H9 (cell line): ENCODE results near the gene NOS1AP. TPM values are rescaled to one million over a fixed set of nuclear protein-coding genes. Genes with fewer than 3 reads are reported as not detected.
A peak's percentile ranks its signal among the peaks of the same experiment; 100 is the strongest.

ENCODE experiments used
- DNase-seq: peaks from one replicate; pipeline ENCODE4 v3.0.0-alpha.2; 2017
- H2AFZ ChIP-seq: one replicate; pipeline ENCODE4 v1.6.1; 2013; ENCODE audit warnings: mild to moderate bottlenecking, low read length, control low read depth, moderate library complexity
- H2AK5ac ChIP-seq: 2 replicates; pipeline ENCODE4 v1.6.1; 2013; ENCODE audit warnings: low read length, control low read depth, mixed read lengths; ENCODE audit not compliant: insufficient read length
- H2BK120ac ChIP-seq: one replicate; pipeline ENCODE4 v1.6.1; 2013; ENCODE audit warnings: low read depth, mild to moderate bottlenecking, low read length, control low read depth, inconsistent platforms; ENCODE audit not compliant: poor library complexity, severe bottlenecking
- H2BK12ac ChIP-seq: 2 replicates; pipeline ENCODE4 v1.6.1; 2013; ENCODE audit warnings: low read length, control low read depth, mixed read lengths, low read depth; ENCODE audit not compliant: insufficient read length
- H2BK15ac ChIP-seq: 2 replicates; pipeline ENCODE4 v1.6.1; 2013; ENCODE audit warnings: low read depth, low read length, control low read depth
- H2BK20ac ChIP-seq: one replicate; pipeline ENCODE4 v1.6.1; 2013; ENCODE audit warnings: low read depth, mild to moderate bottlenecking, low read length, control low read depth, inconsistent platforms; ENCODE audit not compliant: poor library complexity, severe bottlenecking
- H2BK5ac ChIP-seq: 2 replicates; pipeline ENCODE4 v1.6.1; 2013; ENCODE audit warnings: low read length, control low read depth, mixed read lengths; ENCODE audit not compliant: insufficient read length
- H3K14ac ChIP-seq: 2 replicates; pipeline ENCODE4 v1.6.1; 2013; ENCODE audit warnings: low read length, control low read depth; ENCODE audit not compliant: insufficient read depth
- H3K18ac ChIP-seq: 2 replicates; pipeline ENCODE4 v1.6.1; 2013; ENCODE audit warnings: low read depth, mild to moderate bottlenecking, mixed read lengths, low read length, control low read depth; ENCODE audit not compliant: insufficient read length
- H3K23ac ChIP-seq: 2 replicates; pipeline ENCODE4 v1.6.1; 2013; ENCODE audit warnings: low read length, control low read depth, mixed read lengths, low read depth; ENCODE audit not compliant: insufficient read length
- H3K23me2 ChIP-seq: 2 replicates; pipeline ENCODE4 v1.6.1; 2013; ENCODE audit warnings: low read depth, mild to moderate bottlenecking, mixed read lengths, low read length, control low read depth; ENCODE audit not compliant: insufficient read length, poor library complexity, severe bottlenecking
- H3K27ac ChIP-seq: 2 replicates; pipeline ENCODE4 v1.5.1; 2013; ENCODE audit warnings: low read length, control low read depth, mixed read lengths, low read depth; ENCODE audit not compliant: insufficient read length
- H3K27me3 ChIP-seq: 2 replicates; pipeline ENCODE4 v1.6.1; 2013; ENCODE audit warnings: low read length, control low read depth, inconsistent platforms; ENCODE audit not compliant: insufficient read depth
- H3K4ac ChIP-seq: 2 replicates; pipeline ENCODE4 v1.6.1; 2013; ENCODE audit warnings: low read depth, mild to moderate bottlenecking, control low read depth, inconsistent platforms, low read length, moderate library complexity
- H3K4me1 ChIP-seq: 2 replicates; pipeline ENCODE4 v1.6.1; 2013; ENCODE audit warnings: low read length, control low read depth, inconsistent platforms; ENCODE audit not compliant: insufficient read depth
- H3K4me2 ChIP-seq: 2 replicates; pipeline ENCODE4 v1.6.1; 2013; ENCODE audit warnings: low read length, control low read depth, mixed read lengths; ENCODE audit not compliant: insufficient read length, insufficient read depth
- H3K56ac ChIP-seq: 2 replicates; pipeline ENCODE4 v1.6.1; 2013; ENCODE audit warnings: low read depth, mild to moderate bottlenecking, mixed read lengths, low read length, control low read depth; ENCODE audit not compliant: insufficient read length
- H3K79me1 ChIP-seq: 2 replicates; pipeline ENCODE4 v1.6.1; 2013; ENCODE audit warnings: low read depth, mild to moderate bottlenecking, moderate library complexity, low read length, control low read depth, inconsistent platforms; ENCODE audit not compliant: insufficient read depth, poor library complexity, severe bottlenecking
- H3K79me2 ChIP-seq: 2 replicates; pipeline ENCODE4 v1.6.1; 2013; ENCODE audit warnings: low read length, control low read depth, inconsistent platforms; ENCODE audit not compliant: insufficient read depth
- H3K9ac ChIP-seq: 2 replicates; pipeline ENCODE4 v1.6.1; 2013; ENCODE audit warnings: low read length, control low read depth, mixed read lengths; ENCODE audit not compliant: insufficient read length; ENCODE audit errors: extremely low read depth
- H3K9me3 ChIP-seq: one replicate; pipeline ENCODE4 v1.6.1; 2013; ENCODE audit warnings: low read depth, low read length, inconsistent platforms; ENCODE audit not compliant: control insufficient read depth
- H3T11ph ChIP-seq: one replicate; pipeline ENCODE4 v1.6.1; 2013; ENCODE audit warnings: mild to moderate bottlenecking, low read length, control low read depth, inconsistent platforms
- H4K20me1 ChIP-seq: one replicate; pipeline ENCODE4 v1.6.1; 2013; ENCODE audit not compliant: control insufficient read depth, insufficient read length, insufficient read depth
- H4K5ac ChIP-seq: 2 replicates; pipeline ENCODE4 v1.6.1; 2013; ENCODE audit warnings: low read depth, mild to moderate bottlenecking, mixed read lengths, low read length, control low read depth; ENCODE audit not compliant: insufficient read length
- H4K8ac ChIP-seq: replicated peaks from 2 replicates; pipeline ENCODE4 v1.6.1; 2013; ENCODE audit warnings: low read length, control low read depth, mixed read lengths, low read depth; ENCODE audit not compliant: insufficient read length
- H4K91ac ChIP-seq: 2 replicates; pipeline ENCODE4 v1.6.1; 2013; ENCODE audit warnings: low read depth, mild to moderate bottlenecking, moderate library complexity, mixed read lengths, low read length, control low read depth; ENCODE audit not compliant: insufficient read length
- H3K27ac Mint-ChIP-seq, 3 experiments: 2 replicates in 2 of 3; 3 replicates in 1 of 3; pipeline ENCODE4 v1.8.0; 2020 to 2021; ENCODE audit warnings: mixed read lengths in 3 of 3, mild to moderate bottlenecking in 1 of 3, moderate library complexity in 1 of 3
- H3K27me3 Mint-ChIP-seq: 2 replicates; pipeline ENCODE4 v1.8.0; 2021; ENCODE audit warnings: low read depth, mild to moderate bottlenecking, moderate library complexity, mixed read lengths
- H3K36me3 Mint-ChIP-seq, 3 experiments: 2 replicates in 2 of 3; 3 replicates in 1 of 3; pipeline ENCODE4 v1.8.0; 2020 to 2021; ENCODE audit warnings: low read depth in 3 of 3, mixed read lengths in 3 of 3; ENCODE audit not compliant: insufficient read depth in 1 of 3
- H3K4me1 Mint-ChIP-seq, 2 experiments: 2 replicates each; pipeline ENCODE4 v1.8.0; 2020; ENCODE audit warnings: mixed read lengths in 2 of 2
- H3K4me3 Mint-ChIP-seq, 2 experiments: 2 replicates in 1 of 2; 3 replicates in 1 of 2; pipeline ENCODE4 v1.8.0; 2020 to 2021; ENCODE audit warnings: mild to moderate bottlenecking in 2 of 2, mixed read lengths in 2 of 2, moderate library complexity in 1 of 2
- H3K9me3 Mint-ChIP-seq, 2 experiments: 2 replicates in 1 of 2; 3 replicates in 1 of 2; pipeline ENCODE4 v1.8.0; 2020; ENCODE audit warnings: mild to moderate bottlenecking in 2 of 2, mixed read lengths in 2 of 2, moderate library complexity in 1 of 2
- CTCF ChIP-seq: fragments of 200-600 bp; sonication (generic); conservative IDR thresholded peaks from 3 replicates; pipeline ENCODE4 v1.8.0; 2021; ENCODE audit warnings: antibody characterized with exemption, mild to moderate bottlenecking
- WGBS: extraction: QIAGEN DNeasy Blood & Tissue Kit; methylation state at CpG from one replicate; pipeline ENCODE4 v1.1.7; 2013; ENCODE audit warnings: missing lambda C conversion rate, low lambda C conversion rate, mixed read lengths; ENCODE audit not compliant: insufficient read length; ENCODE audit errors: extremely low coverage; 5-methylcytosine and 5-hydroxymethylcytosine counted together
- total RNA-seq: library from RNA; stranded (reverse); gene quantifications from 2 replicates; pipeline ENCODE4 v1.2.1, GENCODE V29; 2021

Gene NOS1AP
- total RNA-seq, 1 experiment from 2014 or later = 8.4 TPM

GRCh38 chr1:162398999-162399580 lies 329.6 kb downstream of the NOS1AP start:
- no peak overlapping the region for H3K9ac ChIP-seq
- no peak overlapping the region for H3K4ac ChIP-seq
- no peak overlapping the region for H2BK12ac ChIP-seq
- no peak overlapping the region for H2BK20ac ChIP-seq
- no peaks in the 10 kb centered on the region for H3K79me1 ChIP-seq
- no peaks in the 10 kb centered on the region for H4K20me1 ChIP-seq
- peaks cover 4% of the 10 kb centered on the region; the same call in 1 of the 2 replicates for H3K4me1 ChIP-seq
- WGBS = no CpG with 5 or more reads among the region's 8 CpGs
- no peak overlapping the region for H2BK120ac ChIP-seq
- no peaks in the 10 kb centered on the region for H3K79me2 ChIP-seq
- H3T11ph ChIP-seq = no peak overlapping the region
- H3K9me3 ChIP-seq = no peaks in the 10 kb centered on the region
- no peak overlapping the region for H3K56ac ChIP-seq
- H3K14ac ChIP-seq = no peak overlapping the region
- TF ChIP-seq CTCF = no peak
- no peak overlapping the region for H4K91ac ChIP-seq
- peak overlapping the region; percentile 10 for H3K4me2 ChIP-seq
- H2AK5ac ChIP-seq = no peak overlapping the region
- H3K4me1 Mint-ChIP-seq = peaks cover 22 to 27% of the 10 kb centered on the region in 2 experiments
- H2AFZ ChIP-seq = no peak overlapping the region
- H3K27ac Mint-ChIP-seq = peak overlapping the region in 1 of 3 experiments; percentile 53; a peak in 1 of 7 replicates
- no peaks in the 10 kb centered on the region for H3K23me2 ChIP-seq
- no peaks in the 10 kb centered on the region for H3K36me3 Mint-ChIP-seq
- no peaks in the 10 kb centered on the region; a peak in 1 of 5 replicates for H3K9me3 Mint-ChIP-seq
- H3K27me3 ChIP-seq = no peaks in the 10 kb centered on the region
- no peak overlapping the region for H3K18ac ChIP-seq
- H3K27ac ChIP-seq = no peak overlapping the region
- no peak overlapping the region for H4K8ac ChIP-seq
- no peak overlapping the region for H2BK15ac ChIP-seq
- peaks cover 6% of the 10 kb centered on the region for H3K27me3 Mint-ChIP-seq
- DNase-seq = no peak
- H4K5ac ChIP-seq = no peak overlapping the region
- H3K4me3 Mint-ChIP-seq = no peak overlapping the region
- no peak overlapping the region for H3K23ac ChIP-seq
- H2BK5ac ChIP-seq = no peak overlapping the region
